HG03342 (cell line): ENCODE data around the gene SLC30A5.
A peak's percentile ranks its signal among the peaks of the same experiment; 100 is the strongest.
"Not testable (repeated sequence)": the region's sequence is repeated elsewhere in the genome, so short reads cannot be mapped to it uniquely, and the experiment has no call there.

ENCODE experiments used
- ATAC-seq: cut with Tn5 transposase; IDR thresholded peaks from one replicate; pipeline ENCODE4 v1.9.1; 2021; ENCODE audit warnings: mild to moderate bottlenecking, moderate library complexity; ENCODE audit not compliant: unreplicated experiment

SLC30A5 gene

DNA sequence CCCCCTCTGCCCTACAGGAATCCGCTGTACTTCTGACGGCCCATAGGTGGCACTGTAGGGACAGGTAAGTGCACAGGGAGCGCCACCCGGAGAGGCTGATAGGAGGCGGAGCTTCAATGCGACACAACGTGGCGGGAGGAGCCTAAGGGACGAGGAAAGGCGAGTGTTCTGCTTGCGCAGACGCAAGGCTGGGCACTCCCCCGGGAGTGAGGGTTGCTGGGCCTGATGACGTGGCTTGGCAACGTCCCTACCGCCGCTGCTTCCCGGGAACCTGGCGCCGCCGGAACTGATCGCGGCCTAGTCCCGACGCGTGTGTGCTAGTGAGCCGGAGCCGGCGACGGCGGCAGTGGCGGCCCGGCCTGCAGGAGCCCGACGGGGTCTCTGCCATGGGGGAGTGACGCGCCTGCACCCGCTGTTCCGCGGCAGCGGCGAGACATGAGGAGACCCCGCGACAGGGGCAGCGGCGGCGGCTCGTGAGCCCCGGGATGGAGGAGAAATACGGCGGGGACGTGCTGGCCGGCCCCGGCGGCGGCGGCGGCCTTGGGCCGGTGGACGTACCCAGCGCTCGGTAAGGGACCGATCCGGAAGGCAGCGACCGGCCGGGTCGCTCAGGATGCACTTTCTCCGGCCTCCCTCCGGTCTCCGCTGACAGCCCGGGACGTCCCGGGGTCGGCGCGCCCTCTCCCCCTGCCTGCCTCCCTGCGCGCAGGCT, at the start of gene SLC30A5:
SLC30A5 (plus strand) TSS at position 244 of the 712 bp plus-strand sequence; CDS start at position 486, 242 bp downstream.
- ATAC-seq, result peak; percentile 99

DNA sequence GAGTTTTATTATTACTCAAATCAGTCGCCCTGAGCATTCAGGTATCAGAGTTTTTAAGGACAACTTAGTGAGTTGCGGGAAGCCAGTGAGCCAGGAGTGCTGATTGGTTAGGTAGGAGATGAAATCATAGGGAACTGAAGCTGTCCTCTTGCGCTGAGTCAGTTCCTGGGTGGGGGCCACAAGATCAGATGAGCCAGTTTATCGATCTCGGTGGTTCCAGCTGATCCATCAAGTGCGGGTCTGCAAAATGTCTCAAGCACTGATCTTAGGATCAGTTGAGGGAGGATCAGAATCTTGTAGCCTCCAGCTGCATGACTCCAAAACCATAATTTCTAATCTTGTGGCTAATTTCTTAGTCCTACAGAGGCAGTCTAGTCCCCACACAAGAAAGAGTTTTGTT, 48.6 kb upstream of the SLC30A5 start:
- ATAC-seq, result not testable (repeated sequence)

DNA sequence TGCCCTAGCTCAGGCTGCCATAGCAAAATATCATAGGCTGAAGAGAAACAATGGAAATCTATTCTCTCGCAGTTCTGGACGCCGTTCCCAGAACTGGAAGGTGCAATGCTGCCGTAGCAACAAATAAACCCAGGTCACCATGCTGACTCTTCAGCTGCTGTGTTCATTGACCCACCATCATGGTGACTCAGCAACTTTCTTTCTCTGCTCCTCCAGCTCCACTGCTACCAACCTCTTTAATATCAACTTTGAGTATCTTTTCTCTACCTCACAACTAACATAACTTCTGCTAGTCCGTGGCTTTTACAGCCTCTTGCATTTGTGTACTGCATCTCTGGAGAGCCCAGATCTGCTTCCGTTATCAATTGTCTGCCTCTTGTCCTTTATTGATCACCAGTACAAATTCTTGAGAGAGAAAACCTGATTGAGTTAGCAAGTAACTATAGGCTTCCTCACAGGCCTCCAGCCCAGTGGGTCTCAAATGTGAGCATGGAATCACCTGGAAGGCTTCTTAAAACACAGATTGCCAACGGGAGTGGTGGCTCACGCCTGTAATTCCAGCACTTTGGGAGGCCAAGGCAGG, 47.3 kb upstream of the SLC30A5 start:
- no peak for ATAC-seq

DNA sequence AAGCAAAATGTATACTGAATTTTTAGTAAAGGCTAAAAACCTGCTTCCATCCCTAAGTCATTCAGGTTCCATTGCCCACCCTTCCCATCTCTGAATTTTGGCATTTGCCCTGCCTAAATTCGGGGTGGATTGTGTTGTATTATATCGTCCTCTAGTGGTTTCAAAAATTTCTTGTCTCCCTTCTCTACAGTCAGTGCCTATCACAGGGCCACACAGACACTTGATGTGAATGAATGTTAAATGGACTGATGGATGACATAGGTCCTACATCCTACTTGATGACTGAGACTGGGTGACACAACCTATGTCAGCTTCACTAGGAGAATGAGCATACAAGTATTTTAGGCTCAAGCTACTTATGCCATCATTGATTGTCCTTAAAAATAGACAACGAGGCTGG, 45.6 kb upstream of the SLC30A5 start:
- ATAC-seq, result no peak

DNA sequence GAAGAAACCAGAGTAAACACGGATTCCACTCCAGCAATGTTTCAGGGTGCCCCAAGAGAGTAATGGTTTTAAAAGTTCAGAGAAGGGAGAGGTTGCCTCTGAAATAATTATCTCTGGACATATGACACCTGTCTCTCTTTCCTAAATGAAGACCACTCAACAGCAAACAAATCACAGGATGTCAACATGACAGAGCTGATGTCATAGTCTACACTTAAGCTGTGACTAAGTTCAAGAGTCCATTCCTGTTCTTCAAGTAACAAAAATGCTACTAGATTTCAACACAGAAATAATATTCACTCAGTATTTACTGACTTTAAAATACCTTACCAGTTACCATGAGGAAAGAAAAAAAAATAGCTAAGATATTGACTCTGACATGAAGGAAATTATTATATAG, 44.7 kb upstream of the SLC30A5 start:
- ATAC-seq, result no peak

GRCh38 chr5:69049796-69050195, 44.0 kb upstream of the SLC30A5 start:
- no peak for ATAC-seq

- no peak for ATAC-seq
Measured at GRCh38 chr5:69050214-69050613, 43.6 kb upstream of the SLC30A5 start.

GRCh38 chr5:69052181-69052580, 41.6 kb upstream of the SLC30A5 start:
- no peak for ATAC-seq

DNA sequence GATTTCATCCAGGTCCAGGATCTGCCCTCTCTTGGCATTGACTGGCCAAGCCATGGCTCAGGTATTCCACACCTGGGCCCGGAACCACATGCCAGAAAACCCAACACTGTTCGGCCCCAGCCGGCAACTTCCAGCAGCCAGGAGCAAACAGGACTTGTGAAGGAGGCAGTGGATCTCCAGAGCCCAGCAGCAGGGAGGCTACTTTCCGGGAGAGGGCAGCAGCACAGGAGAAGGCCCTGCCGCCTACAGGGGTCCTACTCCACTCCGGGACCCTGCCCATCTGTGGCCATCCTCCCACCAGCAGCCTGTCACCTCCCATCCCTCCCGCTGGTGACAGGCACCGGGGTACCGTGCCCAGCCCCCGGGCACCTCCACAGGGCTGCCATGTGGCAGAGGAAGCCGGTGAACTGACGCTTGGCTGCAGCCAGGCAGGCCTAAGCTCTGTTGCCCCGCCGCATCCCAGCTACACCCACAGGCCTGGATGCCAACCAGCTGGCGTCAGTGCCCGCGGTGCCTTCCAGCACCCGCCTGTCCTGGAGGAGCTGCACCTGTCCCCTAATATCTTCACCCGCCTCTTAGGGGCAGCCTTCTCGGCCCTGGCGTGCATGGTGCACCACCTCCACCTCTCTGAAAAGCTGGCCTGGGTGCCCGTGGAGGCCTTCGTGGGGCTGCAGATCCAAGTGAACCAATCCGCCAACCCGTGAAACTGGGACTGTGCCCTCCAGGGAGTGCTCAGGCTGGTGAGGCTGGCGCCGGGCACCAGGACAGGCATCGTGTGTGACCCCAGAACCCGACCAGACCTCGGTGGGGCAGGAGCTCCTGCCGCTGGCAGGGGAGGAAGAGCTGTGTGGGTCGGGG, 18.9 kb upstream of the SLC30A5 start:
- no peak for ATAC-seq

- ATAC-seq, result no peak
Measured at GRCh38 chr5:69075522-69076179, 18.2 kb upstream of the SLC30A5 start.

DNA sequence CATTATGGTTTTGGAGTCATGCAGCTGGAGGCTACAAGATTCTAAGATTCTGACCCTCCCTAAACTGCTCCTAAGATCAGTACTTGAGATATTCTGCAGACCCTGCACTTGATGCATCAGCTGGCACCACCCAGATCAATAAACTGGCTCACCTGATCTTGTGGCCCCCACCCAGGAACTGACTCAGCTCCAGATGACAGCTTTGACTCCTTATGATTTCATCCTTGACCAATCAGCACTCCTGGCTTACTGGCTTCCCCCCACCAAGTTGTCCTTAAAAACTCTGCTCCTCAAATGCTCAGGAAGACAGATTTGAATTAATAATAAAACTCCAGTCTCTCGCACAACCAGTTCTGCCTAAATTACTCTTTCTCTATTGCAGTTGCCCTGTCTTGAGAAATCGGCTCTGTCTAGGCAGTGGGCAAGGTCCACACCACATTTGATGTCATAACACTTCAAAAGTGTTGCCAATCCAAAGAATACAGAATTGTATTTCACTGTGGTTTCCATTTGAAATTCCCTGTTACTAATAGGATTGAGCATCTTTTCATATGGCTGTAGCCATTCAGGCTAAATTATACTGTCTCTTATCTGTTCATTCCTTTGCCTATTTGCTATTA, 14.8 kb upstream of the SLC30A5 start:
- no peak for ATAC-seq

DNA sequence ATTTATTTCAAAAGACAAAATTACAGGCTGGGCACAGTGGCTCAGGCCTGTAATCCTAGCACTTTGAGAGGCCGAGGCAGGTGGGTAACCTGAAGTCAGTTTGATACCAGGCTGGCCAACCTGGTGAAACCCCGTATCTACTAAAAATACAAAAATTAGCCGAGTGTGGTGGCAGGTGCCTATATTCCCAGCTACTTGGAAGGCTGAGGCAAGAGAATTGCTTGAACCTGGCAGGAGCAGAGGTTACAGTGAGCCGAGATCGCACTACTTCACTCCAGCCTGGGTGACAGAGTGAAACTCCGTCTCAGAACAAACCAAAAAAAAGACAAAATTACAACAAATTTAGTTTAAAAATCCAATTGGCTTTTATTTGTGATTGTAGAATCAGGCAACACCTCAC, 14.3 kb upstream of the SLC30A5 start:
- ATAC-seq, result no peak

DNA sequence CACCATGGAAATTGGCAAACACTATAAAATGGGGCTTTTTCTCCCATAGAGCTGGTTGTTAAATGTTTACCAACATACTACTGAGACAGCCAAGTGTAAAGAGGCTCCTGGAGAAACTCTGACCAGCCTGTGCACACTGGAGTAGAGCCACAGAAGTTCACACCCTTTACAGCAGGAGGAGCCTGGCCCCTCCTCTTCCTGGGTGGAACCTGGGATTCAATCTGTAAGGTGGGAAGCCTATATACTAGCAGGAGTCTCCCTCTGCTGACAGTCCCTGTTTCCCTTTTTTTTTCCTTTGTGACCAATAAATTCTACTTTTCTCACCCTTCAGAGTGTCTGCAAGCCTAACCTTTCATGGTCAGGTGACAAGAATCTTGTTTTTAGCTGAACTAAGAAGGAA, 10.4 kb upstream of the SLC30A5 start:
- ATAC-seq, result no peak

DNA sequence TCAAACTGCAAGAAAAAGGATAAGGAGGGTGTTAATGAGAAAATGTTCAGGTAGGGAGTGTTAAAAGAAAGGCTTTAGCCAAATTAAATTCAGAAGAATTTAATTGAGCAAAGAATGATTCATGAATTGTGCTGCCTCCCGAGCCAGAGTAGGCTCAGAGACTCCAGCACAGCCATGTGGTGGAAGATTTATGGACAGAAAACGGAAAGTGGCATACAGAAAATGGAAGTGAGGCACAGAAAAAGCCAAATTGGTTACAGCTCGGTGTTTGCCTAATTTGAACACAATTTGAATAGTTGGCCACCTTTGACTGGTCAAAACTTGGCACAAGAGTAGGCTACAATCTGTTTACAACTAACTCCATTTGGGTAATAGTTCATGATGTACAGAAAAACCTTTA, 9.6 kb upstream of the SLC30A5 start:
- ATAC-seq, result no peak

DNA sequence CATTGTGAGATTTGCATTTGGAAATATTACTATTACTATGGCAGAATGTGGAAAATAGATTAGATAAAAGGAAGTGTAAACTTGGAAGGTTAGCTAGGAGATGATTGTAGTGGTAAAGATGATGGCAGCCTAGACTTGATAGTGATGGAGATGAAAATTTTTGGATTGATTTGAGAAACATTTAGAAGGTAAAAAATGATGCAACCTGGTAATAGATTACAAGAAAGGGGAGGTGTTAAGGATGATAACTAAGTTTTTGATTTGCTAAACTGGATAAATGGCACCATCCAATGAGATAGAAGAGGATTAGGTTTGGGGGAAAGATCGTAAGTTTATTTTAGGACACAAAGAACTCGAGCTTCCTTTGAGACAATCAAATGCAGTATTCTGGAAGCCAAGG, 8.9 kb upstream of the SLC30A5 start:
- no peak for ATAC-seq

DNA sequence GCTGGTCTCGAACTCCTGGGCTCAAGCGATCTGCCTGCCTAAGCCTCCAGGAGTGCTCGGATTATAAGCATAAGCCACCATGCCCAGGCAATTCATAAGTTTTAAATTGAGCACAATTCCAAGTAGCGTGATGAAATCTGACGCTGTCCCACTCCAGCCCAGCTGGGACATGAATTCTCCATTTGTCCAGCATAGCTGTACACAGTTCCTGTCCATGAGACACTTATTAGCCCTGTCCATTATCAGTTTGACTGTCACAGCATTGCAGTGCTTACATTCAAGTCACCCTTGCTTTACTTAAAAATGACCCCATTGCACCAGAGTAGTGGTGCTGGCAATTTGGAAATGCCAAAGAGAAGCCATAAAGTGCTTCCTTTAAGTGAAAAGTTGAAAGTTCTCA, 7.6 kb upstream of the SLC30A5 start:
- ATAC-seq, result no peak

GRCh38 chr5:69088006-69088405, 5.8 kb upstream of the SLC30A5 start:
- ATAC-seq, result not testable (repeated sequence)

DNA sequence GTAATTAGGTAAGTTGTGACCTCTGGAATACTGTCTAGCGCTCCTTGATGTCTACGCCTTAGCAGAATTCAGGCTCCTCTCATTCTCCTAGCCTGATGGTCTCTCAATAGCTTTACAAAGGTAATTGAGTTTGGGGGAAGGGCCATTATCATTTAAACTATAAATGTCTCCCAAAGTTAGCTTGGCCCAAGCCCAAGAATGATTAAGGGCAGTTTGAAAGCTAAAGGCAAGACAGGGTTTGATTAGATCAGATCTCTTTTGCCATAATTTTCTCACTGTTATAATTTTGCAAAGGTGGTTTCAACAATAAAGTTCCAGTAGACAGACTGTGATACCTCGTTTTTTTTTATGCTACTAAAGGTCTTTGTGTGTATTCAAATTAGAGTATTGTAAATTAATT, 3.7 kb upstream of the SLC30A5 start:
- ATAC-seq, result no peak

DNA sequence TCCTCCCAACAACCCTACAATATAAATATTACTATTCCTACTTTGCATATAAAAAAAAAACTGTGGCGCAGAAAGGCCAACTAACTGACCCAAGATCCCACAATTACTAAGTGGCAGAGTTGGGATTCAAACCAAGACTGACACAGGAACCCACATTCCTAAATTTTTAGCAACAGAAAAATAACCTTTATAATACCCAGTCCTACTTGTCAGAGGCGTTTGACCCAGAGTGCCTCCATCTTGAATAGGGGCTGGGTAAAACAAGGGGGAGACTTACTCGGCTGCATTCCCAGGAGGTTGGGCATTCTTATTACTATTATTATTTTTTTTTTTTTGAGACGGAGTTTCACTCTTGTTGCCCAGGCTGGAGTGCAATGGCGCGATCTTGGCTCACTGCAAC, 2.0 kb upstream of the SLC30A5 start:
- no peak for ATAC-seq

DNA sequence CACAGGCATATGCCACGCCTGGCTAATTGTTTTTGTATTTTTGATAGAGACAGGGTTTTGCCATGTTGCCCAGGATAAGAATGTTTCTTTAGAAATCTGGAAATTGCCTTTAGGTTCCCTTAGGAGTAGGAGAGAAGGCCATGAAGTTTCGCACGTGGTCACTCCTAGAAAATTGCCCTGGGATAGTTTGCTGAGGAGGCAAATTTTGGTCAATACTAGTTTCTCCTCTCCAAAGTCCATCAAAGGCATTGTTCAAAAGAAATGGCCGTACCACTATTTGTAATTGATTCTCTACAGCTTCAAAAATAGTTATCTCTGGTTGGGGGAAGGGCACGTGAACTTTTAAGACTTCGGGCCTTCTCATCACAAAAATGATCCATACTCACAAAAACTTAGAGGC, 845 bp upstream of the SLC30A5 start:
- ATAC-seq, result no peak

GRCh38 chr5:69099302-69099701, 5.5 kb downstream of the SLC30A5 start:
- ATAC-seq, result no peak
